Right lobe of liver (tissue), 6 donors: ENCODE data around the gene RNLS. TPM values are rescaled to one million over a fixed set of nuclear protein-coding genes. Genes with fewer than 3 reads are reported as not detected.

ENCODE experiments used
- ATAC-seq, 4 donors: fragments of 200-7000 bp; cut with Tn5 transposase; one replicate each; pipeline ENCODE4 v1.9.1; 2020; ENCODE audit warnings: mild to moderate bottlenecking in 4 of 4, moderate library complexity in 4 of 4
- DNase-seq, 3 donors: peaks; one replicate each; pipeline ENCODE4 v3.0.0-alpha.2; 2020
- H3K27ac ChIP-seq, 3 donors: fragments of 200-600 bp; one replicate each; pipeline ENCODE4 v1.8.0; 2022
- H3K27me3 ChIP-seq, 2 donors: fragments of 200-600 bp; one replicate each; pipeline ENCODE4 v1.8.0; 2022
- H3K36me3 ChIP-seq, 4 donors: fragments of 200-600 bp; sonication (generic) in 1 of 4; one replicate each; pipeline versions ENCODE4 v1.5.1 to v1.8.0; 2017 to 2022; ENCODE audit warnings: control low read depth in 1 of 4
- H3K4me1 ChIP-seq, 4 donors: fragments of 200-600 bp; sonication (generic) in 1 of 4; one replicate each; pipeline versions ENCODE4 v1.5.1 to v1.8.0; 2017 to 2022; ENCODE audit warnings: control low read depth in 1 of 4
- H3K4me3 ChIP-seq, 3 donors: fragments of 200-600 bp; one replicate each; pipeline ENCODE4 v1.8.0; 2022
- H3K9me3 ChIP-seq, 4 donors: fragments of 200-600 bp; sonication (generic) in 1 of 4; one replicate each; pipeline versions ENCODE4 v1.5.1 to v1.8.0; 2017 to 2022; ENCODE audit warnings: control low read depth in 1 of 4
- POLR2A ChIP-seq: fragments of 450-650 bp; IDR thresholded peaks from one replicate; pipeline ENCODE4 v1.6.1; 2017; ENCODE audit warnings: antibody characterized with exemption, mild to moderate bottlenecking
- WGBS: methylation state at CpG from one replicate; pipeline ENCODE4 v1.1.6; 2018; ENCODE audit warnings: low coverage, low lambda C conversion rate; ENCODE audit not compliant: insufficient coverage; ENCODE audit errors: missing lambda C conversion rate; 5-methylcytosine and 5-hydroxymethylcytosine counted together
- intact Hi-C, 2 donors: fragments of 100-400 bp; cut with DNase I; formaldehyde crosslinking; loops; one replicate each; pipeline versions ENCODE4 v1.11.2 to v1.14.1; 2022
- small RNA-seq, 2 experiments: library from RNA; depleted of rRNA; stranded (forward); fragments of <200 nt; gene quantifications; one replicate each; pipeline ENCODE3, GENCODE V24; 2016
- total RNA-seq, 6 experiments: library from RNA; depleted of rRNA in 2 of 6; stranded (reverse); fragments of >200 nt in 2 of 6; fragmentation: NEBNext Ultra II Directional in 3 of 6; extraction: Animal tissue kit (Norgen Biotek cat#: 25700) in 3 of 6; gene quantifications; one replicate each; pipeline versions ENCODE4 v1.1.0 to v1.2.4, GENCODE V29; 2016 to 2023
- TF ChIP-seq, protein P1 (sequence below), 4 donors: fragments of 200-600 bp in 3 of 4; fragments of 450-650 bp in 1 of 4; IDR thresholded peaks; one replicate each; pipeline versions ENCODE4 v1.5.1 to v1.8.0; 2016 to 2022; ENCODE audit warnings: antibody characterized with exemption in 4 of 4, mild to moderate bottlenecking in 2 of 4
- donor health status: DM: no; HTN: yes; CAD: no.
- donor health status: DM: no; HTN: no; CAD: no.
- donor health status: DM: no; HTN: no; CAD: no.
- donor health status: DM: no; HTN: yes; CAD: no.
- donor health status: DM: no; HTN: yes; CAD: no.

RNLS gene
- total RNA-seq, 6 experiments from 2014 or later, result 5.9 to 10.5 (median 7.3) TPM

GRCh38 chr10:88226891-88227290 lies 356.2 kb downstream of the RNLS start:
- no peak overlapping the region for H3K4me3 ChIP-seq
- ATAC-seq (peak in 1 of 4 donors; percentile 9), DNase-seq (no peak)
- no peaks in the 10 kb centered on the region for H3K36me3 ChIP-seq
- WGBS, result 62% methylated on average over 1 of the region's 1 CpG
- H3K4me1 ChIP-seq, result peaks cover 0 to 38% (median 16%) of the 10 kb centered on the region in 4 donors
- H3K27ac ChIP-seq, result peak overlapping the region in 1 of 3 donors; percentile 24
- H3K9me3 ChIP-seq, result no peaks in the 10 kb centered on the region
- intact Hi-C loops, result no loop called here
- H3K27me3 ChIP-seq, result no peaks in the 10 kb centered on the region
- TF ChIP-seq POLR2A, result no peak
- TF ChIP-seq, protein P1, sequence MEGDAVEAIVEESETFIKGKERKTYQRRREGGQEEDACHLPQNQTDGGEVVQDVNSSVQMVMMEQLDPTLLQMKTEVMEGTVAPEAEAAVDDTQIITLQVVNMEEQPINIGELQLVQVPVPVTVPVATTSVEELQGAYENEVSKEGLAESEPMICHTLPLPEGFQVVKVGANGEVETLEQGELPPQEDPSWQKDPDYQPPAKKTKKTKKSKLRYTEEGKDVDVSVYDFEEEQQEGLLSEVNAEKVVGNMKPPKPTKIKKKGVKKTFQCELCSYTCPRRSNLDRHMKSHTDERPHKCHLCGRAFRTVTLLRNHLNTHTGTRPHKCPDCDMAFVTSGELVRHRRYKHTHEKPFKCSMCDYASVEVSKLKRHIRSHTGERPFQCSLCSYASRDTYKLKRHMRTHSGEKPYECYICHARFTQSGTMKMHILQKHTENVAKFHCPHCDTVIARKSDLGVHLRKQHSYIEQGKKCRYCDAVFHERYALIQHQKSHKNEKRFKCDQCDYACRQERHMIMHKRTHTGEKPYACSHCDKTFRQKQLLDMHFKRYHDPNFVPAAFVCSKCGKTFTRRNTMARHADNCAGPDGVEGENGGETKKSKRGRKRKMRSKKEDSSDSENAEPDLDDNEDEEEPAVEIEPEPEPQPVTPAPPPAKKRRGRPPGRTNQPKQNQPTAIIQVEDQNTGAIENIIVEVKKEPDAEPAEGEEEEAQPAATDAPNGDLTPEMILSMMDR (IDR thresholded peaks at IDR 0.05), result no peak

DNA sequence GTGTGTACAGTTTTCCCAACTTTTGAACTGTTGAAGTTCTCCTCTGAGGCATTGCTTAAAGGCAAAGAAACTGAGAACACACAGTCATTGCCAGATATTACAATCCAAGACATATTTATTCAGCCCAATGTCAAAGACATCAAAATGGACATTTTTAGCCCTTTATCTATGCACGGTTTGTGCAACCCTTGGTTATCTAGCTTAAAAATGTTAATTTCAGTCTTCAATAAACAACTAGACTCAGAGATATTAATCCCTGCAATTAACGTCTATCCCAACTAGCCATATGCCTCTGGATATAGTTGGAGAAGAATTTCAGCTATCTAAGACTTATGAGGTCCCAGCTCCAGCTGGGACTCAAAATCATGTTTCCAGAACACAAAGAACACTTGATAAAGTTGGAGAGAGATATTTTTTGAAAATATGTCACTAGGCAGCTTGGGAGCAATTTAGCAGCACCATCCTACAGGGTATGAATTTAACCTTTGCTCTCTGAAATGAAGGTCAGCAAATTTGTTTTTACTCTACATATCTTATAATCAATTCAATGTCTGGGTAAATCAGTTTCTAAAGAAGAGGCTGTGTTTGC lies 357.0 kb downstream of the RNLS start:
- no peak for TF ChIP-seq POLR2A
- TF ChIP-seq, protein P1 (IDR thresholded peaks at IDR 0.05), result no peak
- 30% methylated on average over 2 of the region's 2 CpGs for whole genome bisulfite sequencing
- intact Hi-C loops, result no loop called here
- Histone ChIP-seq H3K27ac (peak overlapping the region in 1 of 3 donors; percentile 24), H3K4me3 (no peak overlapping the region), H3K36me3 (no peaks in the 10 kb centered on the region), H3K9me3 (no peaks in the 10 kb centered on the region), H3K27me3 (no peaks in the 10 kb centered on the region), H3K4me1 (peaks cover 0 to 38% (median 16%) of the 10 kb centered on the region in 4 donors)
- DNase-seq, result no peak
- ATAC-seq, result peak; percentile 55 to 75 (median 68)

Small RNAs within 50 kb of the gene (small RNA-seq; reads per million reads assigned to genes)
- gene AL353149.1 (0 reads per million in 2 experiments), gene RF00019 (0 reads per million in 2 experiments)

Other genes starting within 250 kb of the RNLS start
- gene LIPJ, start 3.4 kb upstream of the RNLS start, total RNA-seq, result under 1 TPM; 0.06 to 0.42 (median 0.21) TPM
- gene LIPF, start 81.1 kb upstream of the RNLS start, total RNA-seq, result not detected
- gene LIPK, start 122.9 kb upstream of the RNLS start, total RNA-seq, result not detected
- under 1 TPM in 2 of 6 experiments, not detected in 4; 0.25 to 0.29 TPM for gene LIPN, start 176.7 kb upstream of the RNLS start, total RNA-seq
- gene LIPM, start 219.4 kb upstream of the RNLS start, total RNA-seq, result not detected